Prostate gland (tissue), 2 donors: Measurements from ENCODE around the gene GALNT14. TPM values are rescaled to one million over a fixed set of nuclear protein-coding genes. Genes with fewer than 3 reads are reported as not detected.

Experiments used
- DNase-seq: peaks from one replicate; pipeline ENCODE4 v3.0.0-alpha.2; 2019; ENCODE audit warnings: low spot score
- H3K27ac ChIP-seq, 2 donors: fragments of 200-600 bp; sonication (generic); 2 replicates each; pipeline ENCODE4 v1.5.1; 2017 to 2019
- H3K27me3 ChIP-seq: fragments of 200-600 bp; sonication (generic); replicated peaks from 2 replicates; pipeline ENCODE4 v1.5.1; 2019; ENCODE audit not compliant: insufficient read depth
- H3K36me3 ChIP-seq, 2 donors: fragments of 200-600 bp; sonication (generic); 1 replicate in 1 of 2; 2 replicates in 1 of 2; pipeline versions ENCODE4 v1.5.1 to v1.8.1; 2017 to 2019
- H3K4me1 ChIP-seq: fragments of 200-600 bp; sonication (generic); replicated peaks from 2 replicates; pipeline ENCODE4 v1.5.1; 2019
- H3K4me3 ChIP-seq, 2 donors: fragments of 200-600 bp; sonication (generic); 2 replicates each; pipeline ENCODE4 v1.5.1; 2017 to 2019
- H3K9me3 ChIP-seq: fragments of 200-600 bp; sonication (generic); 2 replicates; pipeline ENCODE4 v1.5.1; 2017
- POLR2A ChIP-seq: fragments of 450-650 bp; IDR thresholded peaks from one replicate; pipeline ENCODE4 v1.6.1; 2016; ENCODE audit warnings: antibody characterized with exemption, mild to moderate bottlenecking
- POLR2AphosphoS5 ChIP-seq: sonication (generic); formaldehyde crosslinking; IDR thresholded peaks from one replicate; pipeline ENCODE4 v1.6.1; 2017; ENCODE audit warnings: antibody characterized with exemption
- WGBS: methylation state at CpG from one replicate; pipeline ENCODE4 v1.1.5; 2018; 5-methylcytosine and 5-hydroxymethylcytosine counted together
- intact Hi-C: fragments of 100-400 bp; cut with DNase I; formaldehyde crosslinking; loops from one replicate; pipeline ENCODE4 v1.14.2; 2022
- total RNA-seq, 2 donors: library from RNA; depleted of rRNA; stranded (reverse); fragments of >200 nt; gene quantifications; one replicate each; pipeline ENCODE4 v1.1.0, GENCODE V29; 2016
- TF ChIP-seq, protein P1 (sequence below), 4 experiments: fragments of 200-600 bp in 2 of 4; fragments of 450-650 bp in 2 of 4; sonication (generic) in 2 of 4; IDR thresholded peaks; 1 replicate in 3 of 4; 2 replicates in 1 of 4; pipeline ENCODE4 v1.5.1; 2016 to 2019; ENCODE audit warnings: antibody characterized with exemption in 4 of 4, mild to moderate bottlenecking in 2 of 4, moderate library complexity in 2 of 4

Gene GALNT14
- total RNA-seq, 2 donors from 2014 or later, result 0.59 to 15.5 TPM

DNA sequence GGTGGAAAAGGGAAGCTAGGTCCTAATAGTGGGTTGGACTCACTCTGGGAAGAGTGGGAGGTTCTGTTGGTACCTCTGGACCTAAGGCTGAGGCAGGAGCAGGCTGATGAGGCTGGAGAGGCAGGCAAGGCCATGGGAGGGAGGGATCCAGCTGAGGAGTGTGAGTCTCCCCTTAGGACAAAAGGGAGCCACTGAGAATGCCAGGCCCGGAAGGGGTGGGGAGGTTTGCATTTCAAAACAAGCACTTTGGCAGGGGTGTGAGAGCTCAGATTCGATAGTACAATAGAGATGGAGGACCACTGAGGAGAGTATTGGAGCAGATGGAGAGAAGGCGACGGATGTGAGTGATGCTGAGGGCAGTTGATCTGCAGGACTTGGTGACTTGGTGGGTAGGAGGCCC is 198.9 kb downstream of the GALNT14 start:
- no peaks in the 10 kb centered on the region for H3K27me3 ChIP-seq
- no peaks in the 10 kb centered on the region for H3K36me3 ChIP-seq
- no peaks in the 10 kb centered on the region for H3K4me1 ChIP-seq
- DNase-seq, result no peak
- intact Hi-C loops, result no loop called here
- H3K27ac ChIP-seq, result no peak overlapping the region
- TF ChIP-seq POLR2A (no peak), POLR2AphosphoS5 (no peak)
- TF ChIP-seq, protein P1, sequence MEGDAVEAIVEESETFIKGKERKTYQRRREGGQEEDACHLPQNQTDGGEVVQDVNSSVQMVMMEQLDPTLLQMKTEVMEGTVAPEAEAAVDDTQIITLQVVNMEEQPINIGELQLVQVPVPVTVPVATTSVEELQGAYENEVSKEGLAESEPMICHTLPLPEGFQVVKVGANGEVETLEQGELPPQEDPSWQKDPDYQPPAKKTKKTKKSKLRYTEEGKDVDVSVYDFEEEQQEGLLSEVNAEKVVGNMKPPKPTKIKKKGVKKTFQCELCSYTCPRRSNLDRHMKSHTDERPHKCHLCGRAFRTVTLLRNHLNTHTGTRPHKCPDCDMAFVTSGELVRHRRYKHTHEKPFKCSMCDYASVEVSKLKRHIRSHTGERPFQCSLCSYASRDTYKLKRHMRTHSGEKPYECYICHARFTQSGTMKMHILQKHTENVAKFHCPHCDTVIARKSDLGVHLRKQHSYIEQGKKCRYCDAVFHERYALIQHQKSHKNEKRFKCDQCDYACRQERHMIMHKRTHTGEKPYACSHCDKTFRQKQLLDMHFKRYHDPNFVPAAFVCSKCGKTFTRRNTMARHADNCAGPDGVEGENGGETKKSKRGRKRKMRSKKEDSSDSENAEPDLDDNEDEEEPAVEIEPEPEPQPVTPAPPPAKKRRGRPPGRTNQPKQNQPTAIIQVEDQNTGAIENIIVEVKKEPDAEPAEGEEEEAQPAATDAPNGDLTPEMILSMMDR (IDR thresholded peaks at IDR 0.05), result no peak
- 74% methylated on average over 4 of the region's 4 CpGs for WGBS
- no peaks in the 10 kb centered on the region for H3K9me3 ChIP-seq
- no peak overlapping the region for H3K4me3 ChIP-seq

GRCh38 chr2:30938196-30938595 is 200.0 kb downstream of the GALNT14 start:
- no peak for DNase-seq
- TF ChIP-seq POLR2A, result no peak
- TF ChIP-seq, protein P1 (IDR thresholded peaks at IDR 0.05), result no peak
- TF ChIP-seq POLR2AphosphoS5, result no peak
- H3K36me3 ChIP-seq, result no peaks in the 10 kb centered on the region
- H3K4me1 ChIP-seq, result no peaks in the 10 kb centered on the region
- intact Hi-C loops, result no loop called here
- 91% methylated on average over 1 of the region's 1 CpG for WGBS
- H3K4me3 ChIP-seq, result no peak overlapping the region
- no peaks in the 10 kb centered on the region for H3K9me3 ChIP-seq
- no peak overlapping the region for H3K27ac ChIP-seq
- H3K27me3 ChIP-seq, result no peaks in the 10 kb centered on the region

GRCh38 chr2:30936977-30937376 is 201.3 kb downstream of the GALNT14 start:
- Histone ChIP-seq H3K36me3 (no peaks in the 10 kb centered on the region), H3K27me3 (no peaks in the 10 kb centered on the region), H3K4me3 (no peak overlapping the region), H3K9me3 (no peaks in the 10 kb centered on the region), H3K4me1 (no peaks in the 10 kb centered on the region), H3K27ac (no peak overlapping the region)
- TF ChIP-seq POLR2A (no peak), POLR2AphosphoS5 (no peak)
- TF ChIP-seq, protein P1 (IDR thresholded peaks at IDR 0.05), result no peak
- intact Hi-C loops, result no loop called here
- no peak for DNase-seq
- WGBS, result 76% methylated on average over 2 of the region's 2 CpGs

DNA sequence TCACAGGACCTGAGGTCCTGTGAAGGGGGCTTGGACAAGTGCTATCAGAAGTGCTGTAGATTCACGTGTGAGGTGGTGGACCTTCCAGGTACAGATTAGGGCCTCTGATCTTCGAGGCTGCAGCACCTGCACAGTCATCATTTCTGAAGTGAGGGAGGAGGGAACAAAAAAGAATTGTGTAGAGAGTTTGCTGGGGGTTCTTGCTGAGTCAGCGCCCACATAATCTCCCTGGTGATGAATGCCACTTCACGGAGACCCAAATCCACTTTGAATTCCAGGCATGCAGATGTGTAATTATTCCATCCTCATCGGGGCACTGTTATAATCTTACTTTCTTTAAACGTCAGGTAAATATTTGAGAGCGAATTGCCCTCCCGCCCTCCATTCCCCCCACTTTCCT is 202.4 kb downstream of the GALNT14 start:
- DNase-seq, result no peak
- no peak overlapping the region for H3K27ac ChIP-seq
- H3K27me3 ChIP-seq, result no peaks in the 10 kb centered on the region
- H3K4me1 ChIP-seq, result no peaks in the 10 kb centered on the region
- intact Hi-C loops, result no loop called here
- H3K9me3 ChIP-seq, result no peaks in the 10 kb centered on the region
- WGBS, result 74% methylated on average over 8 of the region's 8 CpGs
- H3K4me3 ChIP-seq, result no peak overlapping the region
- H3K36me3 ChIP-seq, result no peaks in the 10 kb centered on the region
- TF ChIP-seq, protein P1 (IDR thresholded peaks at IDR 0.05), result no peak

GRCh38 chr2:30934066-30934465 is 204.2 kb downstream of the GALNT14 start:
- no peak for TF ChIP-seq POLR2A
- TF ChIP-seq, protein P1 (IDR thresholded peaks at IDR 0.05), result no peak
- TF ChIP-seq POLR2AphosphoS5, result no peak
- WGBS, result 83% methylated on average over 7 of the region's 7 CpGs

More at GRCh38 chr2:30934066-30934465, 204.2 kb downstream of the GALNT14 start:
- intact Hi-C loops, result no loop called here
- H3K27ac ChIP-seq, result no peak overlapping the region
- no peaks in the 10 kb centered on the region for H3K4me1 ChIP-seq
- H3K27me3 ChIP-seq, result no peaks in the 10 kb centered on the region
- H3K36me3 ChIP-seq, result no peaks in the 10 kb centered on the region
- no peak overlapping the region for H3K4me3 ChIP-seq
- H3K9me3 ChIP-seq, result no peaks in the 10 kb centered on the region
- DNase-seq, result no peak
